Measurements from ENCODE around the gene TPGS1. TPM values are rescaled to one million over a fixed set of nuclear protein-coding genes. Genes with fewer than 3 reads are reported as not detected.

TPGS1 gene
- total RNA-seq, 2 donors from 2014 or later, result 12.1 to 14.9 TPM

DNA sequence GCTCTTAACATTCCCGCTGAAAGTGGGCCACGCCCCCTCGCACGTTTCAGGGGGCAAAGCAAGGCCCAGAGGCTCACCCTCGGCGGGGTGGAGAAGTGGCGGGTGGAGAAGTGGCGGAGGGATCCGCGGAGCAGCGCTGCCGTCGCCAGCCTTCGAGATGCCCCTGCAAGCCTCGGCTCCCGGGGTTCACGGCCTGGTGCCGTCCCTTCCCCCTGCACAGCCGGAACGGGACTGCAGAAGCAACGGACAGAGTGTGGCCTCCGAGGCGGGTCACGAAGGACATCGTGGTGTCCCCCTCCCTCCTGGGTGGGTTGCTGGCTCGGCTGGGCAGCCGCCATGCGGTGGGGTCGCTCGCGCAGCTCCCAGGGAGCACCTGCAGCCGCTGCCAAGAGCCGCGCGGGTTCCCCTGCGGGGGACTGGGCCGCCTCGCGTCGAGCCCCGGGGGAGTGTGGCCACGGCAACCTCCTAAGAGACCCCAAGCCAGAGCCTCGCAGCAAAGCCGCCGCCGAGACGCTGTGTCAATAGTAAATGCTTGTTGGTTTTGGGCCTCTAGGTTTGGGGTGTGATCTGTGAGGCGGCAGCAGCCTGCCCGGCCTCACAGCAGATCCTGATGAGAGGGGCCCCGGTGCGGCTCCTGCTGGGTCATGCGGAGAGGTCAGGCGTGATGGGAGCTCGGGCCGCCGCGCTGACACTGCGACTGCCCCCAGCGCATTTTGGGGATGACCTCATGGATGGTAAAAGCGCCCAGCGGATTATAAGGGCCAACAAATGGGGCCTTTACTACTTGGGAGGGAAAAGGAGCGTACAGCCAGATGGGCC is 5.5 kb downstream of the TPGS1 start:
- no peak for ATAC-seq
- no peak for DNase-seq

DNA sequence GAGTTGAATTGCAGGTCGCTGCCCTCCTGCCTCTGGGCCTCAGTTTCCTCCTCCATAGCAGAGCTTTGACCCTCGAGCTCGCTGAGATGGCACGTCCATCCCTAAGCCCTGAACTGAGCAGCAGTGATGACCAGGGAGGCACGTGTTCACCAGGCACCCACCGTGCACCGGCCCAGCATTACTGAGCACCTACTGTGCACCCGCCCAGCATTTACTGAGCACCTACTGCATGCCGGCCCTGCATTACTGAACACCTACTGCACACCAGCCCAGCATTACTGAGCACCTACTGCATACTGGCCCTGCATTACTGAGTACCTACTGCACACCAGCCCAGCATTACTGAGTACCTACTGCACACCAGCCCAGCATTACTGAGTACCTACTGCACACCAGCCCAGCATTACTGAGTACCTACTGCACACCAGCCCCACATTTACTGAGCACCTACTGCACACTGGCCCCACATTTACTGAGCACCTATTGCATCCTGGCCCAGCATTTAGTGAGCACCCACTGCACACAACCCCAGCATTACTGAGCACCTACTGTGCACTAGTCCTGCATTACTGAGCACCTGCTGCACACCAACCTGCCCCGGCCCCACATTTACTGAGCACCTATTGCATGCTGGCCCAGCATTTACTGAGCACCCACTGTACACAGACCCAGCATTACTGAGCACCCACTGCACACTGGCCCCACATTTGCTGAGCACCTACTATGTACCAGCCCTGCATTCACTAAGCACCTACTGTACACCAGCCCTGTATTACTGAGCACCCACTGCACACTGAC is 6.3 kb downstream of the TPGS1 start:
- intact Hi-C loops (cut with DNase I), result no loop called here
- DNase-seq (no peak), ATAC-seq (no peak)

More for the DNA sequence above, 5.5 kb downstream of the TPGS1 start:
- intact Hi-C loops (cut with DNase I), result no loop called here

DNA sequence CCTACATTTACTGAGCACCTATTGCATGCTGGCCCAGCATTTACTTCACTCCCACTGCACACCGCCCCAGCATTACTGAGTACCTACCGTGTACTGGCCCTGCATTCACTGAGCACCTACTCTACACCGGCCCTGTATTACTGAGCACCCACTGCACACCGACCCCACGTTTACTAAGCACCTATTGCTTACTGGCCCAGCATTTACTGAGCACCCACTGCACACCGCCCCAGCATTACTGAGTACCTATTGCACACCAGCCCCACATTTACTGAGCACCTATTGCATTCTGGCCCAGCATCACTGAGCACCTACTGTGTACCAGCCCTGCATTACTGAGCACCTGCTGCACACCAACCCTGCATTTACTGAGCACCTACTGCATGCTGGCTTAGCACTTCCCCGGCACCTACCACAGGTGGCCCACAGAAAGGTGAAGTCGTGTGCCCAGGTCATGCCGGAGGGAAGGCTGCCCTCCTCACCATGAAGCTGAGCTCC is 6.9 kb downstream of the TPGS1 start:
- ATAC-seq (no peak), DNase-seq (no peak)
- intact Hi-C loops (cut with DNase I), result no loop called here

DNA sequence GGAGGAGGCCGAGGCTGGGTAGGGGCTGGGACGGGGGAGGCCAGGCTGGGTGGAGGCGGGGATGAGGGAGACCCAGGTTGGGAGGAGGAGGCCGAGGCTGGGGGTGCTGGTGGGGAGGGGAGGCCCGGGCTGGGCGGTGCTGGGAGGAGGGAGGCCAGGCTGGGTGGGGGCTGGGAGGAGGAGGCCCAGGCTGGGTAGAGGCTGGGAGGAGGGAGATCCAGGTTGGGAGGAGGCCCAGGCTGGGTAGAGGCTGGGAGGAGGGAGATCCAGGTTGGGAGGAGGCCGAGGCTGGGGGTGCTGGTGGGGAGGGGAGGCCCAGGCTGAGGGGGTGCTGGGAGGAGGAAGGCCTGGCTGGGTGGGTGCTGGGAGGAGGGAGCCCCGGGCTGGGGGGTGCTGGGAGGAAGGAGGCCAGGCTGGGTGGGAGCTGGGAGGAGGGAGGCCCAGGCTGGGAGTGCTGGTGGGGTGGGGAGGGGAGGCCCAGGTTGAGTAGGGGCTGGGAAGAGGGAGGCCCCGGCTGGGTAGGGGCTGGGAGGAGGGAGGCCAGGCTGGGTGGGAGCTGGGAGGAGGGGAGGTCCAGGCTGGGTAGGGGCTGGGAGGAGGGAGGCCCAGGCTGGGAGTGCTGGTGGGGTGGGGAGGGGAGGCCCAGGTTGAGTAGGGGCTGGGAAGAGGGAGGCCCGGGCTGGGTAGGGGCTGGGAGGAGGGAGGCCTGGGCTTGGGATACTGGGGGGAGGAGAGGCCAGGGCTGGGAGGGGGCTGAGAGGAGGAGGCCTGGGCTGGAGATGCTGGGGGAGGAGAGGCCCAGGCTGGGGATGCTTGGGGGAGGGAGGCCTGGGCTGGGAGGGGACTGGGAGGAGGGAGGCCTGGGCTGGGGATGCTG is 10.7 kb downstream of the TPGS1 start:
- DNase-seq, result no peak
- peak; percentile 22 to 35 for ATAC-seq
- intact Hi-C loops (cut with DNase I), result no loop called here

DNA sequence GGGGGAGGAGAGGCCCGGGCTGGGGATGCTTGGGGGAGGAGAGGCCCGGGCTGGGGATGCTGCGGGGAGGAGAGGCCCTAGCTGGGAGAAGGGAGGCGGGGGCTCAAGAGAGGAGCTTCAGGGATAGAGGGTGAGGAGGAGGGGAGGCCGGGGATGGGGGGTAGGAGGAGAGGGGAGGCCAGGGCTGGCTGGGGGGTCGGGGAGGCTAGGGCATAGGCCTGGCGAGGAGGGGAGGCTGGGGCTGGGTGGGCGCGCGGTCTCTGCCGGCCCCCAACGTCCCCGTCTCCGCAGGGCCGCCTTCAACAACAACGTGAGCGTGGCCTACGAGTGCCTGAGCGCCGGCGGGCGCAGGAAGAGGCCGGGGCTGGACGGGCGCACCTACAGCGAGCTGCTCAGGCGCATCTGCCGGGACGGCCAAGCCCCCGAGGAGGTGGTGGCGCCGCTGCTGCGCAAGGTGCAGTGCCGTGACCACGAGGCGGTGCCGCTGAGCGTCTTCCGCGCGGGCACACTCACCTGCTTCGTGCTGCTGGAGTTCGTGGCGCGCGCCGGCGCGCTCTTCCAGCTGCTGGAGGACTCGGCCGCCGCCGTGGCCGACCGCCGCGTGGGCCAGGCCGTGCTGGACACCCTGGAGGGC is 11.4 kb downstream of the TPGS1 start:
- peak; percentile 18 for DNase-seq
- ATAC-seq, result peak in 1 of 2 donors; percentile 20
- intact Hi-C loops (cut with DNase I), result no loop called here

DNA sequence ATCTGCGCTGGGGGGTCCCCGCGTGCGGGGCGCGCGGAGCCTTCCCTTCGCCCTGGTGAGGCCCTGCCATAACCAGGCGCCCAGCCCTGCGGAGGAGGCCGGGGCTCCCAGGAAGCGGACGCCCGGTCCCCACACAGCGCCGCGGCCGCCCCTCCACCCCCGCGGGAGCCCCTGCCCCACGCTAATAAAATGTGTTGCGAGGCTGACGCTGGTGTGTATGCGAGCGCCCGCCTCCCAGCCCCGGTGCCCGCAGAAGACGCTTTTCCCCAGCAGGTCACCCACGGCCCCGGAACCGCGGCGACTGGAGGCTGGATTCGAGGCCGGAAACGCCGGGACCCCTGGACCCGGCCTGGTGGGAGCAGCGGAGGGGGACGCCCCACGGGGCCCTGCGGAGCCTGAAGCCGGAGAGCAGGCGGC is 12.2 kb downstream of the TPGS1 start:
- DNase-seq (peak; percentile 19), ATAC-seq (no peak)
- intact Hi-C loops (cut with DNase I), result no loop called here

DNA sequence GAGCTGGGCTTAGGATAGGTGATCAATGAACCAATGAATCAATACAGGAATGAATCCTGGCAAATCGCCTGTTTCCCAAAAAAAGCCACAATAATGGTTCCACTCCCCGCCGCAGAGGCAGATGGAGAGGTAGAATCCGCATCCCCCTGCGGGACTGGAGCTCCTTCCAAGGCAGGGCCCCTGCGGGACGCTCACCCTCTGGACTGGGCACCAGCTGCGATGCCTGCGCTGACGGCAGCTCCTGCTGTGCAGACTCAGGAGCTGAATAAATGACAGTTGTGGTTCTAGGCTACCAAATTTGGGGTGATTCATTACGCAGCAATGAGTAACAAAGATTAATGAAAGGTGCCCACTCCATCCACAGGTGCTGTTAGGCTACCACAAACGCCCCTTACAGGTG is 15.4 kb downstream of the TPGS1 start:
- DNase-seq, result no peak

DNA sequence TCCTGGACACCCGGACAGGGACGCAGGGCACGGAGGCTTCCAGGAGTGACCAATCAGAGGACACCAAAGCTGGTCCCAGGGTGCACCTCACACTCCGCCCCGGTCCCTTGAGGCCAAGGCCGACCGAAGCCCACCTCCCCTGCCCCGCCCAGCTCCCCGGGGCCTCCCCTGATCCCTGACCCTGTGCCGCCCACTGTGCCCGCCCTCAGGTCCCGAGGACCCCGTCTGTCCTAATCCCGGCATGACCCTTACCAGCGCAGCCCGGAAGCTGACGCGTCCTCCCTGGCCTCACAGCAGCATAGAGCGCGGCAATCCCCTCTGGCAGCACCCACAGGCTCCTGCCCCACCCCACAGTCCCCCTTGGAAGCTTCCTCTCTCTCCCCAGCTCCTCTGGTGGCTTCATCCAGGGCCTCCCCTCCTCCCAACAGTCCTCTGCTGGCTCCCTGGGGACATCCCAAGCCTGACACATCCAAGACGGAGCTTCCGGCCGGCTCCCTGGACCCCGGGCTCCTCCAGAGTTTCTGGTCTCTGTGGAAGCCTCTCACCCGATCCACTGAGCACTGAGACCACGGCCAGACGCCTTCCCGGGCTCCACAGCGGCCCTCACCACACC is 16.9 kb downstream of the TPGS1 start:
- ATAC-seq (peak; percentile 39 to 40), DNase-seq (no peak)
- intact Hi-C loops (cut with DNase I), result no loop called here

More for the DNA sequence above, 15.4 kb downstream of the TPGS1 start:
- no peak for ATAC-seq
- intact Hi-C loops (cut with DNase I), result no loop called here

DNA sequence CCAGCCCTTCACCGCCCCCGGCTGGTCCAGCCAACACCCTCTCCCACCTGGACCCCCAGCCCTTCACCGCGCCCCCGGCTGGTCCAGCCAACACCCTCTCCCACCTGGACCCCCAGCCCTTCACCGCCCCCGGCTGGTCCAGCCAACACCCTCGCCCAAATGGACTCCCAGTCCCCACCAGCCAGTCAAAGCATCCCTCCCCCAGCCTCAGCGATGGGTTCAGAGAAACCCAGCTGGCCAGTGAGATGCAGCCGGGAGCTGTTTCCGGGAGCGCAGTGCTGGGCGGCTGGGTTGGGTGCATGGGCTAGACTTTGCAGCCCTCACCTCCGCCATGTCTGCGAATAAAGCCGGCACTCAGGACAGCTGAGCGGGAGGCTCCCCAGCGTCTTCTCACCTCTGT is 17.7 kb downstream of the TPGS1 start:
- intact Hi-C loops (cut with DNase I), result no loop called here
- DNase-seq (no peak), ATAC-seq (no peak)

DNA sequence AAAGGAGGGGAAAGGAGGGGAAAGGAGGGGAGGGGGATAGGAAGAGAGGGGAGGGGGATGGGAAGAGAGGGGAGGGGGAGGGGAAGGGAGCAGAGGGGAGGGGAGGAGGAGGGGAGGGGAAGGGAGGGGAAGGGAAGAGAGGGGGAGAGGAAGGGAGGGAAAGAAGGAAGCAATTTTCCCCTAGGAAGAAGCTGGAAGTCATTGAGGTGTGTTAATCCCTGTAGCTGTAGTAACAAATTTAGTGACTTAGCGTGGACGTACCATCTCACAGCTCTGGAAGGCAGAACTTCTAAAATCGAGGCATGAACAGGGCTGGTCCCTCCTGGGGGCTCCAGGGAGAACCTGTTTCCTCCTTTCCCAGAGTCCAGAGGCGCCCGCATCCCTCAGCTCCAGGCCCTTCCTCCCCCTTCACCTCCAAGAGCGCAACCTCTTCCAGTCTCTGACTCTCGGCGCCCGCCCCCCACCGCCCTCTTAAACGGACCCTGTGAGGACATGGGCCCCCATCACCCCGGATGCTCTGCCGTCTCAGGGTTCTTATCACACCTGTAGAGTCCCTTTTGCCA is 18.6 kb downstream of the TPGS1 start:
- intact Hi-C loops (cut with DNase I), result no loop called here
- DNase-seq (no peak), ATAC-seq (no peak)

DNA sequence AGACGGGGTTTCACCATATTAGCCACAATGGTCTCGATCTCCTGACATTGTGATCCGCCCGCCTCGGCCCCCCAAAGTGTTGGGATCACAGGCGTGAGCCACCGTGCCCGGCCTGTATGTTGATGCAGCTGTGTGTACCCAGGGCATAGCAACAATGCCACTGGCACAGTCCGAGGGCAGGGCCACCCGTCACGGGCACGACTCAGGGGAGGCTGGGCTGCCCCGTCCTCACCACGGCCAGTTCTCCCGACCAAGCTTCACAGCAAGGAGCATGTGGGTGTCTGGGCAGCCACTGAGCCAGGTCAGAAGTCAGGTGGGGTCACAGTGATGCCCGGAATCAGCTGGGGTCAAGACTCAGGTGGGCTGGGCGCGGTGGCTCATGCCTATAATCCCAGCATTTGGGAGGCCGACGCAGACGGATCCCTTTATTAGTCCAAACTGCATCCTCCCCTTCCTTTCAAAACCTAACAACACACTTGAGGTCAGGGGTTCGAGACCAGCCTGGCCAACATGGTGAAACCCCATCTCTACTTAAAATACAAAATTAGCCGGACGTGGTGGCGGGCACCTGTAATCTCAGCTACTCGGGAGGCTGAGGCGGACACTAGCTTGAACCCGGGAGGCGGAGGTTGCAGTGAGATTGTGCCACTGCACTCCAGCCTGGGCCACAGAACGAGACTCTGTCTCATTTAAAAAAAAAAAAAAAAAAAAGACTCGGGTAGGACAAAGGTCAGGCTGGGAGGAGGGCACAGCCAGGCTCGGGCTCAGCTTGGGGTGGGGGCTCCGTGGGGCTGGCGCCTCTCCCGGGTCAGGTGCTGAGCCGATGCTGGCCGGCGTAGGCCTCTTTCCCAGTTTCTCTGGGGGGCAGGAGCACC is 23.1 kb downstream of the TPGS1 start:
- intact Hi-C loops (cut with DNase I), result no loop called here
- no peak for DNase-seq
- no peak for ATAC-seq

DNA sequence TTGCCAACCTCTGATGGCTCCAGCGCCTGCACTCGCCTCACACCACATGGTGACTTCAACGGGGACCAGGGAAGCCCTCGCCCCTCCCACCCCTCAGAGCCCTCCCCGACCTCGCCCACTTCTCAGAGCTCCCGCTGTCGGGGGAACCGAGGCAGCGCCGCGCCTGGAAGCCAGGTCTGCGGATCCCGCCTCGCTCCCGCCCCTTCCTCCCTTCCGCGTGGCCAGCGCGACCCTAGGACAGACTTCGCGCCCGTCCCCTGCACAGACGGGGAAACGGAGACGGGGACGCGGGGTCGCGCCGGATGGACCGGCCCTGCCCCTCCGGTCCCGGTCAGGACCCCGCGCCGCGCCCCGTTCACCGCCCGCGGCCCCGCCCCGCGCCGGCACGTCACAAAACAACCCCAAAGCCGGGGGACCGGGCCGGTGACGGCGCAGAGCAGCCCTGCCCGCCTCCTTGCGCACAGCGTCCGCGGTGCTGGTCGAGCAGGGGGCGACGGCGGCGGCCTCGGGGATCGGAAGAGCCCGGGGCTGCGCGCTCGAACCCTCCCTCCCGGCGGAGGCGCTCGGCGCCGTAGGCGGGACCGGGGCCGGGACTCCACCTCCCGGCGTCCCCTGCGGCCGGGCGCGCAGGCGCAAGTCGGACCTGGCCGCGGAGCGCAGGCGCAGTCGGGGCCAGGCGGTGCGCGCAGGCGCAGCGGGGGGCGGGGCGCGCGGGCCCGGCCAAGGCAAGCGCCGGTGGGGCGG is 23.9 kb downstream of the TPGS1 start:
- peak; percentile 86 for DNase-seq
- ATAC-seq, result peak; percentile 82 to 85
- intact Hi-C loops (cut with DNase I), result no loop called here

DNA sequence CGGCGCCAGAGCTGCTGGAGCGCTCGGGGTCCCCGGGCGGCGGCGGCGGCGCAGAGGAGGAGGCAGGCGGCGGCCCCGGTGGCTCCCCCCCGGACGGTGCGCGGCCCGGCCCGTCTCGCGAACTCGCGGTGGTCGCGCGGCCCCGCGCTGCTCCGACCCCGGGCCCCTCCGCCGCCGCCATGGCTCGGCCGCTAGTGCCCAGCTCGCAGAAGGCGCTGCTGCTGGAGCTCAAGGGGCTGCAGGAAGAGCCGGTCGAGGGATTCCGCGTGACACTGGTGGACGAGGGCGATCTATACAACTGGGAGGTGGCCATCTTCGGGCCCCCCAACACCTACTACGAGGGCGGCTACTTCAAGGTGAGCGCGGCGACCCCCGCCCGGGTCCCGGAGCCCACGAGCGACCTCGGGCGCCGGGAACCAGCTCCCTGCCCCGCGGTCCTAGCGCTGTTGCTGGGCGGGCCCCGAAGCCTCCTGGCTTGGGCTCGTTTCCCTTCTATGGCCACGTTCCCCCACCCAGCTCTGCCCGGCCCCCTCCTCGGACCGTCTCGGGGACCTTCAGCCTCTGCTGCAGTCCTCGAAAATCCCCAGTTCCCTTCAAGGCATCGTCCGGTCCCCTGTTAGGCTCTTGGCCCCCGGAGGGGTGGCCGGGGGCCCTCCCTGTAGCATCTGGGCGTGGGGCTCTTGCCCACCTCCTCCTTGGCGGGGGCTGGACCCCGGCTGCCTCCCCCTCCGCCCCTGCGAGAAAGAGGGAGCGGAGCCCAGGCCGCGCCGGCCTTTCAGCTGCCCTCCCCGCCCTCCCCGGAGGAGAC is 24.7 kb downstream of the TPGS1 start, which contains the start of gene CDC34:
Gene CDC34, plus strand, starts transcription at position 8 of the 808 bp plus-strand sequence. Its CDS starts 172 bp downstream, at position 180.
- DNase-seq (no peak), ATAC-seq (peak; percentile 7 to 10)
- intact Hi-C loops (cut with DNase I), result loop anchor here in 1 of 2 donors (2.0 kb wide), 1 partner anchor 41 kb away; the partner anchor contains the start of gene BSG

DNA sequence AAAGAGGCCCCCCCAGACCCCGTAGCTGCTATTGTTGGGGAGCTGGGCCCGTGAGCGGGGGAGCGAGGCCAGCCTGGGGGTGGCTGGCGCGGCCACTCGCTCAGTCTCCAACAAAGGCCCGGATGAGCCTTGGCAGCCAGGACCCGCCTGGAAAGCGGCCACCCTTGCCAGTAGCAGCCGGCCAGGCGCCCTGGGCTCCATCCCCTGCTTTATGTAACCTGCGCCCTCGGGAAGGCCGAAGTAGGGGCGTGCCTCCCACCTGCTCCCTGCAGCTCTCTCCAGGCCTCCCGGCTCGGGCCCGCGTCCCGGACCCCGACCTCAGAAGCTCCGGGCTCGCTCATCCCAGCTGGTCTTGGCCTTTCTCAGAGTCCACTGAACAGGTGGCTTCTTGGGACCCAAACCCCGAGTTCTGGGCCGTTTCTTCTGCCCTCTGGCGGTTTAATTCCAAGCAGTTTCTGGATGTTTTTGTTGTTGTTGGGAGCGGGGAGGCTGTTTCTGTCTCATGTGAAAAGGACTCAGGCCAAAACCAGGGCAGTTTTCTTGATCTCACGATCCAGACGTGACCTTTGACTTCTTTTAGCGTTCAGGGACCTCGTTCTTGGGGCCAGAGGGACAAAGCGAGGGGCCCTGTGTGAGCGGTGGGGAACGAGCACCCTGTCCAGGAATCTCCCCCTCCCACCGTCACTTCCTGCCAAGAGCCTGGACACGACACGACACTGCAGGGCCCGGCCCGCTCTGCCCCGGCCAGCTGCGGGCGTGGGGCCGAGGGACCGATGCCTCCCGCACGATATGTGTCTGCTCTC is 25.5 kb downstream of the TPGS1 start:
- intact Hi-C loops (cut with DNase I), result loop anchor here in 1 of 2 donors (2.0 kb wide), 1 partner anchor 40 kb away; the partner anchor contains the start of gene BSG
- peak; percentile 57 to 68 for ATAC-seq
- peak; percentile 83 for DNase-seq

Measured in left cardiac atrium (tissue), 4 donors.